ENCODE results near the gene ZDHHC8.

The ZDHHC8 gene

DNA sequence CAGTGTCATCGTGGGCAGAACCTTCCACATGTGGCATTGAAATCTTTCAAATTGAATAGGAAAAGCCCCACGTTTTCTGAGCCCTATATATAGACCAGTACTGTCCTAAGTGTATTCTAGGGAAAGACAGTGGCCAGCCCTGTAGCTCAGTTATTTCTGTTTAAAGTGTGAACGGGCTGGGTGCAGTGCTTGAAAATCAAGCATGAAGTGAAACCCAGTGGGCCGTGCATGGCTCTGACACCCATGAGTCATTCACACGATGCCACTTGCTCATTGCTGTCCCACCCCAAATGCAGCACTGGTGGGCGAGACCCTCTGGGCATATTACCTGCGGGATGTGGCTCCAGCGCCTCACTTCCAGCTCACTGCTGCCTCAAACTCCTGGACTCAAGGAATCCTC lies 49.0 kb downstream of the ZDHHC8 start:
- Histone ChIP-seq H3K4me3 (replicated peaks; ENCODE audit: low read depth, low read length) (no peak overlapping the region), H3K27me3 (replicated peaks; ENCODE audit: control insufficient read depth, insufficient read depth, low read length) (no peaks in the 10 kb centered on the region; the same call in 1 of the 2 replicates), H3K36me3 (ENCODE audit: control insufficient read depth, insufficient read depth, low read length) (no peaks in the 10 kb centered on the region)
- DNase-seq (ENCODE audit: extremely low read depth, insufficient read length): no peak
- TF ChIP-seq, protein P1, sequence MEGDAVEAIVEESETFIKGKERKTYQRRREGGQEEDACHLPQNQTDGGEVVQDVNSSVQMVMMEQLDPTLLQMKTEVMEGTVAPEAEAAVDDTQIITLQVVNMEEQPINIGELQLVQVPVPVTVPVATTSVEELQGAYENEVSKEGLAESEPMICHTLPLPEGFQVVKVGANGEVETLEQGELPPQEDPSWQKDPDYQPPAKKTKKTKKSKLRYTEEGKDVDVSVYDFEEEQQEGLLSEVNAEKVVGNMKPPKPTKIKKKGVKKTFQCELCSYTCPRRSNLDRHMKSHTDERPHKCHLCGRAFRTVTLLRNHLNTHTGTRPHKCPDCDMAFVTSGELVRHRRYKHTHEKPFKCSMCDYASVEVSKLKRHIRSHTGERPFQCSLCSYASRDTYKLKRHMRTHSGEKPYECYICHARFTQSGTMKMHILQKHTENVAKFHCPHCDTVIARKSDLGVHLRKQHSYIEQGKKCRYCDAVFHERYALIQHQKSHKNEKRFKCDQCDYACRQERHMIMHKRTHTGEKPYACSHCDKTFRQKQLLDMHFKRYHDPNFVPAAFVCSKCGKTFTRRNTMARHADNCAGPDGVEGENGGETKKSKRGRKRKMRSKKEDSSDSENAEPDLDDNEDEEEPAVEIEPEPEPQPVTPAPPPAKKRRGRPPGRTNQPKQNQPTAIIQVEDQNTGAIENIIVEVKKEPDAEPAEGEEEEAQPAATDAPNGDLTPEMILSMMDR (IDR thresholded peaks at IDR 0.05; ENCODE audit: insufficient read depth, low read length, poor library complexity, severe bottlenecking): no peak

DNA sequence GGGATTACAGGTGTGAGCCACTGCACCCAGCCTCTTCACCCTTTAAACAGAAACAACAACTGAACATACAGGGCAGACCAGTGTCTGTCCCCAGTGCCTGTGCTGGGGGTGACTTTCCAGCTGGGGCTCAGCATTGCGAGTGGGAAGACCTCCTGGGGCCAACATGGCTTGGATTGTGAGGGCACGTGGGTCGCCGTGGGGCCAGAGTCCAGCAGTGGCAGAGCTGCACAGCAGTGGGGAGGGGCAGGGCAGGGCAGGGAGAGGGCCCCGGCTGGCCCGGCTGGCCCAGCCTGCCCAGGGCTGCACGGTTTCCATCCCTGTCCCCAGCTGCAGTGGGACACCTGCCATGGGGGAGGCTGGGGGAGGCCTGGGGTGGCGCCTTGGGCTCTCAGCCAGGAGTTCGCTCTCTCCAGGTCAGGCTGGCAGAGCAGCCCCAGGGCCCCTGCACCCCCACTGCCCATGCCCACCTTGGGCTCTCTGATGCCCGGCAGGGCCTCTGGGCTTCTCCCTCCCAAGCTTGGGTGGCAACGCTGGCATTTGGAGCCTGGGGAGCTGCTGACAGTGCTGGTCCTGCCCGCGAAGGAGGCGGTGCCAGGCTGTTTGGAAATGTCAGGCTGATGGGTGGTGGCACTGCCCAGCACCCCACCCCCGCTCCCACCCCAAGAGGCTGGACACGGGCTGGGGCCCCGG lies 49.7 kb downstream of the ZDHHC8 start:
- H3K27me3 ChIP-seq (replicated peaks; ENCODE audit: control insufficient read depth, insufficient read depth, low read length): no peaks in the 10 kb centered on the region; the same call in 1 of the 2 replicates
- TF ChIP-seq, protein P1 (IDR thresholded peaks at IDR 0.05; ENCODE audit: insufficient read depth, low read length, poor library complexity, severe bottlenecking): no peak

DNA sequence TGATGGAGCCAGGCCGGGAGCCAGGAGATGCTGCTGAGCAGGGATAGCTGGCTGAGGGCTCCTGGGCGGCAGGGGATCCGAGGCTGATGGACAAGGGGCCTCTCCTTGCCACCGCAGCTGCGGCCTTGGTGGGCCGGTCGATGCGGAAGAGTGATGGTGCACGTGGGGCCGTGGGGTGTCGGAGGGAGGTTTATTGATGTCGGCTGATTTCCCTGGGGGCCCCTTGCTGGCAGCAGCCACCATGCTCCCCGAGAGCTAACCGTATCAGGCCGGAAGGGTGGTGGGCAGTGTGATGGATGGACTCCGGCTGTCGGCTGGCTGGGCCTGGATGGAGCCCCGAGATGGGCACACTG lies 50.3 kb downstream of the ZDHHC8 start:
- Histone ChIP-seq H3K36me3 (ENCODE audit: control insufficient read depth, insufficient read depth, low read length) (no peaks in the 10 kb centered on the region), H3K27me3 (replicated peaks; ENCODE audit: control insufficient read depth, insufficient read depth, low read length) (no peaks in the 10 kb centered on the region; the same call in 1 of the 2 replicates), H3K4me3 (replicated peaks; ENCODE audit: low read depth, low read length) (no peak overlapping the region)
- TF ChIP-seq, protein P1 (IDR thresholded peaks at IDR 0.05; ENCODE audit: insufficient read depth, low read length, poor library complexity, severe bottlenecking): no peak
- no peak for DNase-seq (ENCODE audit: extremely low read depth, insufficient read length)

More for the DNA sequence above, 49.7 kb downstream of the ZDHHC8 start:
- no peak overlapping the region for H3K4me3 ChIP-seq (replicated peaks; ENCODE audit: low read depth, low read length)
- no peaks in the 10 kb centered on the region for H3K36me3 ChIP-seq (ENCODE audit: control insufficient read depth, insufficient read depth, low read length)
- no peak for DNase-seq (ENCODE audit: extremely low read depth, insufficient read length)

DNA sequence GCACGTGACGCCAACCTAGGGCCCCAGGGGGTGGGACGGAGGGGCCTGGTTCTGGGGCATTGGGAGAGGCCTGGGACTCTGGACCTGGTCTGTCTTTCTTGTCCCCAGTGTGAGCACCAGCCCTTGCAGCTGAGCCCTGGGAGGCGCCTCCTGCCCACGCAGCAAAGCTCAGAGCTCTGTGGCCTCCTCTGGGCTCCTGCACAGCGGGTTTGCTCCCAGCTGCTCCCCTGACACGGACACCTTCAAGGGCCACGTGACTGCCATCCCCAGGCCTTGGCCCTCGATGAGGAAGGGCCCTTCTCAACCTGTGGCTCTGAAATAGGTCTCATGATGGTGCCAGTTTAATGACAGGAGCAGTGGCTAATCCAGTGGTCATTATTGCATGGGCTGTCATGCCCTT lies 50.8 kb downstream of the ZDHHC8 start:
- no peak overlapping the region for H3K4me3 ChIP-seq (replicated peaks; ENCODE audit: low read depth, low read length)
- TF ChIP-seq, protein P1 (IDR thresholded peaks at IDR 0.05; ENCODE audit: insufficient read depth, low read length, poor library complexity, severe bottlenecking): no peak
- no peak for DNase-seq (ENCODE audit: extremely low read depth, insufficient read length)
- no peaks in the 10 kb centered on the region; the same call in 1 of the 2 replicates for H3K27me3 ChIP-seq (replicated peaks; ENCODE audit: control insufficient read depth, insufficient read depth, low read length)
- no peaks in the 10 kb centered on the region for H3K36me3 ChIP-seq (ENCODE audit: control insufficient read depth, insufficient read depth, low read length)

DNA sequence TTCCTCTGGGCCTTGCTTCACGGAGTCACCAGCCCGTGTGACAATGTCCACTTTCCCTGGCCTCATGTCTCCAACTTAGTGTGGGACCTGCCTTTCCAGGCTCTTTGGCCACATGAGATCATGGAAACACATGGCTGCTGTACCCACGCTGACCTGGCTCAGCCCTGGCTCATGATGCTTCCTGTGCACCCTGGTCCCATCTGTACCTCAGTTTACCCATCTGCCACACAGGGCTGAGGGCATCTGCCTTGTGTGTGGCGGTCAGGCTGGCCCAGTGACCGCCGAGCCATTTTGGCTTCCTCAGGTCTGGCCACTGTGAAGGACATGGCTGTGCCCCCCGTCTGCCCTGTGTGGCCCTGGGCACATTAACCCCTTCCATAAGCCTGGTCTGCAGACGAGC lies 51.5 kb downstream of the ZDHHC8 start:
- TF ChIP-seq, protein P1 (IDR thresholded peaks at IDR 0.05; ENCODE audit: insufficient read depth, low read length, poor library complexity, severe bottlenecking): no peak
- Histone ChIP-seq H3K27me3 (replicated peaks; ENCODE audit: control insufficient read depth, insufficient read depth, low read length) (no peaks in the 10 kb centered on the region; the same call in 1 of the 2 replicates), H3K36me3 (ENCODE audit: control insufficient read depth, insufficient read depth, low read length) (no peaks in the 10 kb centered on the region), H3K4me3 (replicated peaks; ENCODE audit: low read depth, low read length) (no peak overlapping the region)
- no peak for DNase-seq (ENCODE audit: extremely low read depth, insufficient read length)
